GM21360 (cell line): ENCODE results near the gene CCDC117.

Experiments used
- ATAC-seq: cut with Tn5 transposase; IDR thresholded peaks from one replicate; pipeline ENCODE4 v1.9.1; 2021; ENCODE audit warnings: mild to moderate bottlenecking, moderate library complexity; ENCODE audit not compliant: unreplicated experiment

The CCDC117 gene

DNA sequence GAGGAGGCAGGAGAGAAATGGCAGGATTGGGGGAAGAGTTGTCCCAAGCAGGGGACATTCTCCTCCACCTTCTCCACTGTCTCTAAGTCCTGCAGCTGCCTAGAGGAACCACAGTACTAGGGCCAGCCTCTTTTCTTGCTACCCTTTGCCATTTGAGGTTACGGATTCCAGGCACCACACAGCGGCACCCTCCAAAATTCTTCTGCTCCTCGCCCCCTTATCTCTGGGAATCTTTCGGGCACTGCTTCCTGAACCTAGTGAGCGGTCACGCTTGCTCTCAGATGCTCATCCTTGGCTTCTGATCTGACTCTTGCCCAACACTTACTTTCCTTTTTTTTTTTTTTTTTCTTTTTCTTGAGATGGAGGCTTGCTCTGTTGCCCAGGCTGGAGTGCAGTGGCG is 54.4 kb downstream of the CCDC117 start:
- ATAC-seq, result no peak

DNA sequence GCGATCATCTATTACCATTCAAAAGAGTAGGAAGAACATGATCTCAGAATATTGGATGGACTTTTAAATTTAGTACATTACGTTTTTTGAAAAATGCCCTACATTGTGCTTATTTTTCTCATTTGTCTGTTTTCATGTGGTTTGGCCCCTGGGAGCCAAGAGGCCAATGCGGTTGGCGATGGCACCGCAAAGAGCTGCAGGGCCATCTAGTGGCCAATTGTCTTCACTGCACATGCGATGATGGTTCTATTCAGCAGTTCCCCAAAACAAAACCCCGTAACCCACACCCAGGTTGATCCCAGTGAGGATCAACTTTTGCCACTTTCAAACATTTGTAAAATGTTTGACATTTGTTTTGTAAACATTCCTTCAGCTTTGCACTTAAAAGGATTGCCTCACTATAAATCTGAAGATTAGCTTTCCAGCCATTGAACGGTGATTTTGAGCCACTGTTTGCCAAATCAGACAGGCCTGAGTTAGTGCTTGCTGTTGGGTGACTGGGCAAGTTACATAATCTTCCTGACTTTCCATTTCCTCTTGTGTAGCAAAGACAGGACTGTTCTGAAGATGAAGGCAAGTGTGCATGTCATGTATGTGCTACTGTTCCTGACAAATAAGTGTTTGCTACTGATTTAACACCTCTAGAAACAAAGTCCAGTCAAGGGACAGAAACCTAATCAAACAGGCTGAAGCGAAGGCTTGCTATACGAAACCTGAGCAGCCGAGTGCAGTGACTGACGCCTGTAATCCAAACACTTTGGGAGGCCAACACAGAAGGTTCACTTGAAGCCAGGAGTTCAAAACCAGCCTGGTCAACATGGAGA is 57.1 kb downstream of the CCDC117 start:
- ATAC-seq, result no peak

DNA sequence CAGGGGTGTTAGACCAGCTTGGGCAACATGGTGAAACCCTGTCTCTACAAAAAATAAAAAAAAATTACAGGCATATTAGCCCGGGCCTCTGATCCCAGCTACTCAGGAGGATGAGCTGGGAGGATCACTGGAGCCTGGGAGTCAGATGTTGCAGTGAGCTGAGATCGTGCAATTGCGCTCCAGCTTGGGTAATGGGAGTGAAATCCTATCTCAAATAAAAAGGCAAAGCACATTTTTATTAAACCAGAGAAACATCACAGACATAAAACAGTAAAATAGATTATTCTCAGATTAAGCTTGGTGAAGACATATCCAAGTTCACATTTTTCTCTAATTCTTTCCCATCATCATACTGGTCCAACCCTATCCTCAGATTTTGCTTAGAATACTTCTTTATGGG is 57.9 kb downstream of the CCDC117 start:
- ATAC-seq, result no peak

DNA sequence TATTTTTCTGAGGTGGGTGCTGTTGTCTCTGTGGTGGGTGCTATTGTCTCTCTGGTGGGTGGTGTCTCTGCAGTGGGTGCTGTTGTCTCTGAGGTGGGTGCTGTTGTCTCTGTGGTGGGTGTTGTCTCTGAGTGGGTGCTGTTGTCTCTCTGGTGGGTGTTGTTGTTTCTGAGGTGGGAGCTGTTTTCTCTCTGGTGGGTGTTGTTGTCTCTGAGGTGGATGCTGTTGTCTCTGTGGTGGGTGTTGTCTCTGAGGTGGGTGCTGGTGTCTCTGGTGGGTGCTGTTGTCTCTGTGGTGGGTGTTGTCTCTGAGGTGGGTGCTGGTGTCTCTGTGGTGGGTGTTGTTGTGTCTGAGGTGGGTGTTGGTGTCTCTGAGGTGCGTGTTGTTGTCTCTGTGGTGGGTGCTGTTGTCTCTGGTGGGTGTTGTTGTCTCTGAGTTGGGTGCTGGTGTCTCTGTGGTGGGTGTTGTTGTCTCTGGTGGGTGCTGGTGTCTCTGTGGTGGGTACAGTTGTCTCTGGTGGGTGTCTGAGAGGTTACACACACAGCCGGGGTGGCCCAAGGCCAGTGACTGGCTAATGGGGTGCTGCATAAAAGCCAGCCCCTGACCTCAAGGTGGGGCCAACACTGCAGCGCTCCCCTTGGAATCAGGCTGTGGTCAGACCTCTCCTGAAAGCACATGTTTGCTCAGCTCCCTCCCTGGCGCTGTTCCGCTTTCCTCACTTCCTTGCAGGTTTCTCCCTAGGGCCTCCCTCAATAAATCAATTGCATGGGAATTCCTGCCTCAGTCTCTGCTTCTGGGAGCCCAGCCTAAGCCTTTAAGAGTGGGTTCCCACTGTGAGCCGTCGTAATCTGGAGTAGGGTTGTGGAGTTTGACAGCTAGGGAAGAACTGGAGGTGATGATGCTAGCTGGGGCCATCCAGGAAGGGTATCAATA is 58.9 kb downstream of the CCDC117 start:
- ATAC-seq, result no peak

DNA sequence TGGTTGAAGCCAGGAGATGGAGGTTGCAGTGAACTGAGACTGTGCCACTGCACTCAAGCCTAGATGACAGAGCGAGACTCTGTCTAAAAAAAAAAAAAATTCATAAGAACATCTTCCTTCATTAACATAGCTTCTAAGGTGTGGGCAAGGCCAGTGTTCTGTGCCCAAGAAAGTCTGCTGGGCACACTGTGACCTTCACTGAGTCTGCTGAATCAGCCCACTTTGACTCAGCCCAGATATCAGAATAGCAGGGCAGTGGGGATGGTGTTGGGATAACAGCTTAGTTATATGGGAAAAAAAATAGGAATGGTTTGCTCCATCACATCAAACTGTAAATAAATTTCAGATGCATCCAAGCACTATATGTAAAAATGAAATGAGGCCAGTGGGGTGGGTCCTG is 60.2 kb downstream of the CCDC117 start:
- no peak for ATAC-seq

DNA sequence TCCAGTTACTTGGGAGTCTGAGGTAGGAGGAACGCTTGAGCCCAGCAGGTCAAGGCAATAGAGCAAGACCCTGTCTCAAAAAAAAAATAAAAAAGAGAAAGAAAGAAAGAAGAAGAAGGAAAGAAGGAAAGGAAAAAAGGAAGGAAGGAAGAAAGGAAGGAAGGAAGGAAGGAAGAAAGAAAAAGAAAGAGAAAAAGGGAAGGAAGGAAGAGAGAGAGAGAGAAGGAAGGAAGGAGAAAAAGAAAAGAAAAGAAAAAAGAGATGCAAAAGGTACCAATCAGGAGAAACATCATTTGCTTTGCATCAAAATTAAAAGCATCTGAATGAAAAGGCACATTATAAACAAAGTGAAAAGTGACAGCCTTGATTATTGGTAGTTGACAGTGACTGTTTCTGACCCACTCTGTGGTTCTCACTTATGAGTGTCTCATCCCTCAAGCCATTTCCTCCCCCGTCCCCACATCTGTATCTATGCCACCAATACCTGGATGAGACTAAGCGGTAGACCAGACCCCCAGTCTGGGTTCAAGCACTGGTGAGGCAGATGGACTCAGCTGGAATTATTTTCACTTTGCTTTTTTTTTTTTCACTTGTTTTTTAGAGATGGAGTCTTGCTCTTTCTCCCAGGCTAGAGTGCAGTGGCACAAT is 60.9 kb downstream of the CCDC117 start:
- no peak for ATAC-seq

DNA sequence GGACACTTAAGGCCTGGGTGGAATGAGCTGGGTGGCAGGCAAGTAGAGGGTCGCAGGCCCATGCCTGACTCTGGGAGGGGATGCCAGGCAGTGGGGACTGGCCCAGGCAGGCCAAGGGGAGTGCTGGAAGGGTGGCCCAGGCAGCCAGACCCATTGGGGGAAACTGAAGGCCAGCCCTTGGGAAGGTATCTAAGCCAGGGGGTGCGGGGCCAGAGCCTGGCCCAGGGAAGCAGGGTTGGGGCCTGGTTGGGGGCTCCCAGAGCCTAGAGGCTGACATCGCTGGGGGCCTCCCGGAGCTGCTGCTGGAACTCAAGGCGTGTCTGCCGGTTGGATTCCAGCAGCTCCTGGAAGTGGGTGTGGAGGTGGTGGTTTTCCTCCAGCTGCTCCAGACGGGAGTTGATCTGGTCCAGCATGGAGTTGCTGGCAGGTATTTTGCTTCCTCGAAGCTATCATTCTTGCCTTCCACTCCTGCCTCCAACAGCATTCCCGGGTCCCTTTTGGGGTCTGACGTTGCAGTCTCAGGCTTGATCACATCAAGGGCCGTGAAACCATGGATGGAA is 63.2 kb downstream of the CCDC117 start:
- ATAC-seq, result no peak

DNA sequence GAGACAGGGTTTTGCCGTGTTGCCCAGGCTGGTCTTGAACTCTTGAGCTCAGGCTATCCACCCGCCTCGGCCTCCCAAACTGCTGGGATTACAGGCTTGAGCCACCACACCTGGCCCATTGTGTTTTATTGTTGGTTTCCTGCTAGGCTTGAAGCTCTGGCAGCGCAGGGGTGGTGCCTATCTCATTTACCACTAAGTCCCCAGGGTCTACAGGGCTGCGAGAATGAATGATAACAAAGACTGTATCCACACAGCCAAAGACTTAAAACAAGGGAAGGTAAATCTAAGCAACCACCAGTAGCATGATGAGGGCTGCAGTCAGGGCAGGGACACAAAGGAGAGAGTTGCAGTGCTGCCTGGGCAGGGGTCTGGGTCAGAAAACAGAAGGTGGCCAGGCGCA is 65.1 kb downstream of the CCDC117 start:
- no peak for ATAC-seq
